ENCODE measurements around the gene VPS11. TPM values are rescaled to one million over a fixed set of nuclear protein-coding genes. Genes with fewer than 3 reads are reported as not detected.
"Not testable (repeated sequence)": the region's sequence is repeated elsewhere in the genome, so short reads cannot be mapped to it uniquely, and the experiment has no call there.

The VPS11 gene
- total RNA-seq, 1 donor from 2014 or later, result 36.3 TPM

- peak; percentile 86 for TF ChIP-seq CTCF (IDR thresholded peaks at IDR 0.05; ENCODE audit: unreplicated experiment)
- no peaks in the 10 kb centered on the region for H3K9me3 Mint-ChIP-seq (ENCODE audit: low read depth)
- H3K4me1 Mint-ChIP-seq (ENCODE audit: low read depth), result peaks cover 27% of the 10 kb centered on the region
- H3K27me3 Mint-ChIP-seq, result peaks cover 4% of the 10 kb centered on the region
- peak within 1 kb of the TSS; percentile 94 for H3K27ac Mint-ChIP-seq
- H3K4me3 Mint-ChIP-seq (ENCODE audit: low read depth), result peak within 1 kb of the TSS; percentile 75
- DNase-seq (ENCODE audit: low spot score, unreplicated experiment), result peak; percentile 98
- H3K36me3 Mint-ChIP-seq (ENCODE audit: insufficient read depth), result peaks cover 2% of the 10 kb centered on the region
Measured at GRCh38 chr11:119030329-119031047, 37.1 kb upstream of the VPS11 start, which contains the start of gene SLC37A4. Gene SLC37A4, minus strand, starts transcription at chr11:119030877.

- Mint-ChIP-seq H3K9me3 (ENCODE audit: low read depth) (no peaks in the 10 kb centered on the region), H3K4me3 (ENCODE audit: low read depth) (no peak overlapping the region), H3K27me3 (peaks cover 4% of the 10 kb centered on the region), H3K27ac (no peak overlapping the region), H3K36me3 (ENCODE audit: insufficient read depth) (peaks cover 2% of the 10 kb centered on the region), H3K4me1 (ENCODE audit: low read depth) (peaks cover 27% of the 10 kb centered on the region)
- no peak for DNase-seq (ENCODE audit: low spot score, unreplicated experiment)
- TF ChIP-seq CTCF (IDR thresholded peaks at IDR 0.05; ENCODE audit: unreplicated experiment), result no peak
Measured at GRCh38 chr11:119031912-119032280, 35.7 kb upstream of the VPS11 start.

- not testable (repeated sequence) for H3K4me3 Mint-ChIP-seq (ENCODE audit: low read depth)
- H3K4me1 Mint-ChIP-seq (ENCODE audit: low read depth), result peaks cover 16% of the 10 kb centered on the region
Measured at GRCh38 chr11:119033421-119033820, 34.2 kb upstream of the VPS11 start.

GRCh38 chr11:119034813-119035212 is 32.8 kb upstream of the VPS11 start:
- no peak overlapping the region for H3K4me3 Mint-ChIP-seq (ENCODE audit: low read depth)
- H3K27ac Mint-ChIP-seq, result no peak overlapping the region
- DNase-seq (ENCODE audit: low spot score, unreplicated experiment), result no peak
- no peaks in the 10 kb centered on the region for H3K9me3 Mint-ChIP-seq (ENCODE audit: low read depth)
- H3K4me1 Mint-ChIP-seq (ENCODE audit: low read depth), result peaks cover 5% of the 10 kb centered on the region
- TF ChIP-seq CTCF (IDR thresholded peaks at IDR 0.05; ENCODE audit: unreplicated experiment), result no peak
- H3K36me3 Mint-ChIP-seq (ENCODE audit: insufficient read depth), result no peaks in the 10 kb centered on the region
- peaks cover 7% of the 10 kb centered on the region for H3K27me3 Mint-ChIP-seq

More at GRCh38 chr11:119033421-119033820, 34.2 kb upstream of the VPS11 start:
- H3K9me3 Mint-ChIP-seq (ENCODE audit: low read depth); H3K27me3 Mint-ChIP-seq; H3K27ac Mint-ChIP-seq; H3K36me3 Mint-ChIP-seq (ENCODE audit: insufficient read depth); DNase-seq (ENCODE audit: low spot score, unreplicated experiment): not testable (repeated sequence)

- Mint-ChIP-seq H3K4me1 (ENCODE audit: low read depth) (peaks cover 3% of the 10 kb centered on the region), H3K27me3 (peaks cover 4% of the 10 kb centered on the region), H3K27ac (peak overlapping the region; percentile 77), H3K4me3 (ENCODE audit: low read depth) (no peak overlapping the region), H3K36me3 (ENCODE audit: insufficient read depth) (no peaks in the 10 kb centered on the region), H3K9me3 (ENCODE audit: low read depth) (no peaks in the 10 kb centered on the region)
- DNase-seq (ENCODE audit: low spot score, unreplicated experiment), result no peak
- TF ChIP-seq CTCF (IDR thresholded peaks at IDR 0.05; ENCODE audit: unreplicated experiment), result no peak
Measured at GRCh38 chr11:119038884-119039283, 28.7 kb upstream of the VPS11 start.

- H3K9me3 Mint-ChIP-seq (ENCODE audit: low read depth); H3K27ac Mint-ChIP-seq; H3K27me3 Mint-ChIP-seq; DNase-seq (ENCODE audit: low spot score, unreplicated experiment); H3K4me3 Mint-ChIP-seq (ENCODE audit: low read depth); H3K36me3 Mint-ChIP-seq (ENCODE audit: insufficient read depth); H3K4me1 Mint-ChIP-seq (ENCODE audit: low read depth): not testable (repeated sequence)
Measured at GRCh38 chr11:119039471-119039870, 28.1 kb upstream of the VPS11 start.

Data from progenitor cell of endocrine pancreas (in vitro differentiated cells).